Measurements from ENCODE around the gene MAGI1.
"Not testable (repeated sequence)": the region's sequence is repeated elsewhere in the genome, so short reads cannot be mapped to it uniquely, and the experiment has no call there.

The MAGI1 gene

DNA sequence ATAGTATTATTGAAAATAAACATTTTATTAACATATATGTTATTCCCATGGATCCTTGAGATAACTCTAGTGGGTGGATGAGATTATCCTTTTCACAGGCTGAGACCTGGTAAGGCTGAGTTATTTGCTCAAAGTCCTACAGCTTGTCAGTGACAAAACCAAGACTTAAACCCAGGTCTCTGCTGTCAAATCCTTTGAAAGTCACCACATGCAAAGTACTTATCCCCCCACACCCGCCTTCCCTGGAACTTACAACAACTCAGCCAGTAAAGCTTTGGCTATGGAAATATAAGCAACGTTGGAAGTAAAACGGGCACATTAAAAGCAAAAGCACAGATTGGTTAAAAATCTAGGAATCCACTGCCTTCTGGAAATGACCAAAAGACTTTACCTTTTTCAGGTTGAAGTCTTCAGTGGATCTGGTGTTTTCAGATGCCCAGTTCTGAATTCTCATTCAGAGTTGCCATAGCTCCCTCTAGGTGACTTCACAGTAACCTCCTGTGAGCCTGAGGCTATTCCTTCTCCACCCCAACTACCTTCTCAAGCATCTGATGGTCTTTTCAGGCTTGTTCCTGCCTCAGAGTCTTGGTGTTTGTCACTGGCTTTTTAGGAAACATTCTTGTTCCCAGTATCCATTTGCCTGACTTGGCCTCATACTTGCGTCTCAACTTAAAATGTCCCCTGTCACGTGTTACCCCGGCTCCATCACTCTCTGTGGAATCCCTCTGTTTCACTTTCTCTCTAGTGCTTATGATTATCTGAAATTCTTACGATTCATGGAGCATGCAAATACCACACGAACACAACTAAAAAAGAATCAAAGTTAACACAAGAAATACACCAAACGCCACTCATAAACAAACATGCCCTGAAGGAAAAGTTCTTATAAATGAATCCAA lies 131.2 kb downstream of the MAGI1 start:
- DNase-seq (ENCODE audit: low read depth in 3 of 3), result no peak

DNA sequence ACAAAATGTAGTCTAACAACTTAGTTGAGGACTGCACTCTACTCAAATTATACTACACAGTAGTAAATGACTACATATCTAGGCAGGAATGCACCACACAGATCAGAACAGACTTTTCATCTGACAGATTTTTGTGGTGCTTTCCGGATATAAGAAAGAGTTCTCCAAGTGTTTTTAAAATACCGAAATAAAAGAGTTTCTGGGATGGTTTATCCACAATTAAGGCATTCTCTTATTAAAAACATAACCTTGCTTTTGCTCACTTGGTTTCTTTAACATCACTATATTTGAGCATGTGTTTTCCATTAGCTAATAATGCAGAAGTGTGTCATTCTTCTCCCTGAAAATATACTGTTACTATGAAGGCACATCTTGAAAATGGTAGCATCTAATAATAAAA lies 132.9 kb downstream of the MAGI1 start:
- DNase-seq (ENCODE audit: low read depth in 3 of 3), result no peak

DNA sequence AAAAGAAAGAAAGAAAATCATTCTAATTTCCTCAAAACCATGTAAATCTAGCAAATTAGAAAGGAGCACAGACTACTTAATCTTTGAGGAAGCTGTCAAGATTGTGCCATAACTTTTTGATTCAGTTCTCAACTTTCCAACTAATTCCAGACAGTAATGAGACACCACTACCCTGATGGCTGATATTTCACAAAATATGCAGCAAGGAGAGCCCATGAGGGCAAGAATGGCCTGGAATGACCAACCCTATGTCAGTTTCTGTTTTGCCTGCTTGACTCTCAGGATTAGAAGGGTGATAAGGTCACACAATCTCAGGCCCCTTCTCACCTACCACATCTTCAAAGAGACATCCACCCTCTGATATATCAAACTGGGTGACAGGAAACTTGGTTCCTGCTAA lies 134.7 kb downstream of the MAGI1 start:
- DNase-seq (ENCODE audit: low read depth in 3 of 3), result no peak

DNA sequence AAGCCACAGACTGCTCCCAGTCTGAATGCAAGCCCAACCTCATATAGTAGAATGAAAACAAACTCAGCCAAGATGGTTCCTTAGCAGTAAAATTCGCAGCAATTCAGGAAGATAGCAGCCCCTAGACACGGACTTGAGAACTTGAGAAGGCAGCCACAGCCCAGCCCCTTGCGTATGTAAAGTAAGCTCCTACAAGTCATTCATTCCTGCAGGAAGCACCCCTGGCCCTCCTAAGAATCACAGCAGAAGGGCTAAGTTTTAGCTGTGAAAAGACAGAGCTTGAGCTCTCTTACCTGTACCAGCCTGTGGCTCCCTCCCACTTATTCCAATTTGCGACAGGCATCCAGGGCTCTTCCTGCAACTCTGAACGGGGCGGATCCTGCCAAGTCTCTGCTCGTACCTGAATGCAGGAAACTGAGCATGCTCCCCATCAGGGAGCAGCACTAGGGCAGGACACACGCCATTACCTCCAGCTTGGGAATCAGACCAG lies 136.4 kb downstream of the MAGI1 start:
- no peak for DNase-seq (ENCODE audit: low read depth in 3 of 3)

DNA sequence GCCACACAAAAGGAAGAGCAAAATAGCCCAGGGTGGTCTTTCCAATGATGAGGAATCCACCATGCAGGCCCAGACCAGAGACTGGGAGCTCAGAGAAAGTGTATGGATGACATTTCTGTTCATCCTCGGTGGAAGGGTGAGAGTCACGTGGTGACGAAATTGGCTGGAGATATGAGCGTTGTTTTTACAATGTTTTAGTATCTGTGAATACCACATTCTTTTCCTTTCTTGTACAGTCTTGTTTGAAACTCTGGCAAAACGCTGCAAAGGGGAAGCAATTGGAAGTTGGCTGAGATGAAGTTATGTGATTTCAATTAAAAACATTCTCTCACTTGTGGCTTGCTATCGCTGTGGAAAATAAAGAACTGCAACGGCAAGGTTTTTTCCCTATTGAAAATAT lies 137.5 kb downstream of the MAGI1 start:
- no peak for DNase-seq (ENCODE audit: low read depth in 3 of 3)

- no peak for DNase-seq (ENCODE audit: low read depth in 3 of 3)
Measured at GRCh38 chr3:65899226-65899625, 139.5 kb downstream of the MAGI1 start.

- no peak for DNase-seq (ENCODE audit: low read depth in 3 of 3)
Measured at GRCh38 chr3:65897766-65898165, 141.0 kb downstream of the MAGI1 start.

DNA sequence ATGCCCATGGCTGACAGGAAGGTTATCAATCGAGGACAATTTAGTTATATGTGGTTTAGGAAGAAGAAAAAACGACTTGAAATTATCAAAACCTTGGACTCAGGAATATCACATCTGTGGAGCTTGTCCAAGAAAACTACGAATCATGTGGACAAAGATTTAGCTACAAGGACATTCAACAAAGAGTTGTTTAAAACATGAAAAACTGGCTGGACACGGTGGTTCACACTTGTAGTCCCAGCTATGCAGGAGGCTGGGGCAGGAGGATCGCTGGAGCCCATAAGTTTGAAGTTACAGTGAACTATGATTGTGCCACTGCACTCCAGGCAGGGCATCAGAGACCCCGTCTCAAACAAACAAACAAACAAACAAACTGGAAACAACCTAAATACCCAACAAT lies 142.4 kb downstream of the MAGI1 start:
- no peak for DNase-seq (ENCODE audit: low read depth in 3 of 3)

DNA sequence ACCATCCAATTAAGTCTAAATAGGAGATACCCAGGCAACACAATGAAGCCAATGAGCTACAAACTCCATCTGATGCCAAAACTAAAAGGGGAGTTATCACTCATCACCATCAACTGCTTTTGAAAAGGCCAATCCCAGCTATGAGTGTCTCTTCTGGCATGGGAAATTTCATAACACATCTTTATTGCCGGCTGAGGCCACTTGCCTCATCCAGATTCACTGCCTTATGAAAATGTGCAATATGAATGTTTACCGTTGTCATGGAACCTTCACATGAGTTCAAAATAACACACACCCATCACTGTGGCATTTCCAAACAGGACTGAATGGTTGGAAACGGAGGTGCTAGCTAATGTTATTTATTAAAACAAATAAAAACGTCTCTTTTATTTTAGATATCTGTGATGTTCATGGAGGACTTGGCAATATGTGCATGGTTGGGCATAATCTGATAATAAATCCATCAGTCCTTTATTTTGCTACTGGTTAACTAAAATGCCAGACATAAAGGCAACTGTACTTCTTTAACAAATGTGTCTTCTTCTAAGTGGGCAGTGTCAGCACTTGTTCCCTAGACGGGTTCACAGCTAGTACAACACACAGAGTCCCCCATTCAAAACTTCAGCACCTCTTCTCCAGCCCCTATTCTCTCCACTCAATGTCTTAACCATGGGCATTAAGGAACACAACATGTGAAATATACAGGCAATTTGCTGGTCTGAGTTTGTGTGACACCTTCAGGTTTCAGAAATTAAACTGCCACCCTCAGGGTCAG lies 143.9 kb downstream of the MAGI1 start:
- no peak for DNase-seq (ENCODE audit: low read depth in 3 of 3)

DNA sequence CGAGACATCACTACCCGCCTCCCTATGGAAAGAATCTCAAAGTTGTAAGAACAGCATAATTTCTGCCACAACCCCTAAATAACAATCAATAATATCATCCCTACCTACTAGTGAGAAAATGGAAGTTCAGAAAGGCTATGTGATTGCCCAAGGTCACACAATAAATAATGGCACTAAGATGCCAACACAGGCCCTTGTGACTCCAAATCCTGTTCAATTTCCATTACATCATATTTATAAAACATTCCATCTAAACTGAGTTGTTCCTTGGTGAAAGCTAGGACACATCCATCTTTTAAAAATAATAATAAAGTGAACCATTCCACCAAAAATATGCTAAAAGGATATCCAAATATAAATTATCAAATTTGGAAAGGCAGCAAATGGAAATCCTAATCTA lies 144.6 kb downstream of the MAGI1 start:
- no peak for DNase-seq (ENCODE audit: low read depth in 3 of 3)

- DNase-seq (ENCODE audit: low read depth in 3 of 3), result no peak
Measured at GRCh38 chr3:65893631-65894030, 145.1 kb downstream of the MAGI1 start.

DNA sequence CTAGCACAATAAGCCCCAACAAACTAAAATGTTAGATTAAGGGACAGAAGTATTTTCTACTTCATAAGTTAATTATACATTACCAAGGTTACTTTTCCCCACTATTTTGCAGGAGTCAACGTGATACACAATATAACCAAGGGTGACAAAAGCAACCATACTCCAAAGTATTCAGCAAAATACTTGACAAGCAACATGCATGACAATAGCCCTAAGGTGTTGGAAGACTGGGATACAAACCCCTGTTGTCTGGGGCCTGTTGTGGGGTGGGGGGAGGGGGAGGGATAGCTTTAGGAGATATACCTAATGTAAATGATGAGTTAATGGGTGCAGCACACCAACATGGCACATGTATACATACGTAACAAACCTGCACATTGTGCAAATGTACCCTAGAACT lies 147.2 kb downstream of the MAGI1 start:
- not testable (repeated sequence) for DNase-seq (ENCODE audit: low read depth in 3 of 3)

DNA sequence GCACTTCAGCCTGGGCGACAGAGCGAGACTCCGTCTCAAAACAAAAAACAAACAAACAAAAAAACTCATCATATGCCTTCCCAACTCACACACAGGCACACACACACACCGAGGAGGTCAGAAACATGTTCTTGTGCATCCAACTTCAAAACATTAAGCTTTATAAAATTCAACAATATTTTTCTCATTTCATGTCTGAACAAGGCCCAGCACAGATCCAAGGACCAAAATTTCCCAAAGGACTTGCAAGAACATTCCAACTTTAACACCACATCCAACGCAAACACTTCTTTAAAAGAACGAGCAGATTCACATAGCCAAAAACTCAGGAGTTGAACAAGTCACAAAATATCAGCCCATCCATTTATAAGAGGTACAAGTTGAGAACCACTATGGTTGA lies 148.4 kb downstream of the MAGI1 start:
- DNase-seq (ENCODE audit: low read depth in 3 of 3), result no peak

DNA sequence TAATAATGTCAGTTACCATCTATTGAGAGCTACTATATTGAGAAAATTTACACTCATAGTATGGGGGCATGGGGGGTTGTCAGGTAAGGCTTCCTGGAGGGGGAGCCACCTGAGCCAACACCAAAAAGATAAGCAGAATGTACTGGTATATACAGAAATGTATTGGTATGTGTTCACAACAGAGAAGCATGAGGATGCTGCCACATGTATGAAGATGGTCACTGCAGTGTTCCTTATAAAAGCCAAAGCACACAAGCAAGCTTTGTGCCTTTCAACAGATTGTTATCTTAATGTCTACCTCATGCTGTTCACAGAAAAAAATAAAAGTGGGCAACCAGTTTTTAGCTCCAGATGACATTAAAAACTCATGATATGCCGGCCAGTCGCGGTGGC lies 149.0 kb downstream of the MAGI1 start:
- no peak for DNase-seq (ENCODE audit: low read depth in 3 of 3)

GRCh38 chr3:65888980-65889706 lies 149.6 kb downstream of the MAGI1 start:
- DNase-seq (ENCODE audit: low read depth in 3 of 3), result no peak

GRCh38 chr3:65888196-65888595 lies 150.5 kb downstream of the MAGI1 start:
- no peak for DNase-seq (ENCODE audit: low read depth in 3 of 3)

- DNase-seq (ENCODE audit: low read depth in 3 of 3), result no peak
Measured at GRCh38 chr3:65886391-65886790, 152.3 kb downstream of the MAGI1 start.

DNA sequence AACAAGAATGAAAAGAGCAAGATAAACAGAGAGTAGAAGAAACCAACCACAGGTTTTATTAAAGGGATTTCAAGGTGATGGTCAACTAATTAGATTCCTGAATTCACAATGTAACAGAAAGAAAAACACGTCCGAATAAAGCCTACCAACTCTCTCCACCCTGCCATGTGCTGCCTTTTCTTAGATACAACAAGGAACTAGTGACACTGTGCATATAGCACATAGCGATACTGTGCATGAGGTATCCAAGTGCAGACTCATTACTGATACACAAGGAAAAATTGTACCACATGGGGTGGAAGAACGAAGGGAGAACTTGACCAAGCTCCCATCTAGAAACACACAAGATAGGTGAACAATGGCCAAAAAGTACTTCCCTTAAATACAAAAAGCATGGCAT lies 154.6 kb downstream of the MAGI1 start:
- DNase-seq (ENCODE audit: low read depth in 3 of 3), result no peak

DNA sequence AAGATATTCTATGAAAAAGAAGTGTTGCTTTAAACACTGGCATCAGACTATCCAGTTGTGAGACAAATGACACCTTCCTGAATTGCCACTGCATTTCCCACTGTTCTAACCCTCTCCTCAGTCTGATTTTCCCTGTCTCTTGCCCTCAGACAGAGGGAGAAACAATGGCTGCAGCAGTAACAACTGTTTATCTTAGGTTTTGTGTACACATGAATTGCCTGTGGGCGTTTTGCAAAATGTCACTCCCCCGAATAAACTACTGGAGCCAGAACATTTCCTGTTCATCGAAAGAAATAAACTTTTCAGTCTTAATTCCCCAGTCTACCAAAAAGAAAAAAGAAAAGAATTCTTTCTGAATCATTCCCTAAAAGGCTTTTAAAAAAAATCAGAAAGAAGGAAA lies 155.1 kb downstream of the MAGI1 start:
- DNase-seq (ENCODE audit: low read depth in 3 of 3), result no peak

DNA sequence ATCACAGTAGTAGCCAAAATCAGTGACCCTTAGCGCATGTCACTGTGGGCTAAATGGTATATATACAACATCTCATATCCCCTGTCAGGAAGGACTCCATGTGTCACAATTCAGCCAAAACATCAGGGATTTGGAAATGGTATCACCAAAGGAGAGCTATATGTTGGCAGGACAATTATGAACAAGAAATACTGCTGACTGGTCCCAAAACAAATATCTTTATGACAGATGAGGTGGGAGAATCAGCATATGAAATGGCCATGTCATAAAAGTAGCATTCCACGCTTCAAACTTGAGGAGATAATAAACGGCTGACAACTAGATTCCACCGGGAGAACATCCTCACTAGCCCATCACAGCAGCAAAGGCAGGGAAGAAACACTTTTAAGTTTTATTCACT lies 158.4 kb downstream of the MAGI1 start:
- no peak for DNase-seq (ENCODE audit: low read depth in 3 of 3)

DNA sequence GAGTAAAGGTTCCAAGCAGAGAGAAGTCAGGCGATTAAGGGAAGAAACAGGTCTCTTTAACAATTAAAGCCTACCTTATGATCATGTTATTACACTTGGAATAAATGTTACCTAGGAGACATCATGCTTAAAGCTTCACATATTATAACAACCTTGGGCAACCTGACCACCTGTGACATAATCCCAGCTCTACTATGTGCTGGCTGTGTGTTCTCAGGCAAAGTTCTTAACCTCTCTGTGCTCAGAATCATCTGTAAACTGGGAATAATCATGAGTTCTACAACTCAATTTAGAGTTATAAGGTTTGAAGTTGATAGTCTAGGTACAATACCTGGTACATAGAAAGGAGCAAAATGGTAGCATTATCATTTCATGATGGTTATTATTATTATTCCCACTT lies 159.3 kb downstream of the MAGI1 start:
- DNase-seq (ENCODE audit: low read depth in 3 of 3), result no peak

- DNase-seq (ENCODE audit: low read depth in 3 of 3), result no peak
Measured at GRCh38 chr3:65878831-65879230, 159.9 kb downstream of the MAGI1 start.
